ENCODE measurements around the gene SPECC1L.

Gene SPECC1L

DNA sequence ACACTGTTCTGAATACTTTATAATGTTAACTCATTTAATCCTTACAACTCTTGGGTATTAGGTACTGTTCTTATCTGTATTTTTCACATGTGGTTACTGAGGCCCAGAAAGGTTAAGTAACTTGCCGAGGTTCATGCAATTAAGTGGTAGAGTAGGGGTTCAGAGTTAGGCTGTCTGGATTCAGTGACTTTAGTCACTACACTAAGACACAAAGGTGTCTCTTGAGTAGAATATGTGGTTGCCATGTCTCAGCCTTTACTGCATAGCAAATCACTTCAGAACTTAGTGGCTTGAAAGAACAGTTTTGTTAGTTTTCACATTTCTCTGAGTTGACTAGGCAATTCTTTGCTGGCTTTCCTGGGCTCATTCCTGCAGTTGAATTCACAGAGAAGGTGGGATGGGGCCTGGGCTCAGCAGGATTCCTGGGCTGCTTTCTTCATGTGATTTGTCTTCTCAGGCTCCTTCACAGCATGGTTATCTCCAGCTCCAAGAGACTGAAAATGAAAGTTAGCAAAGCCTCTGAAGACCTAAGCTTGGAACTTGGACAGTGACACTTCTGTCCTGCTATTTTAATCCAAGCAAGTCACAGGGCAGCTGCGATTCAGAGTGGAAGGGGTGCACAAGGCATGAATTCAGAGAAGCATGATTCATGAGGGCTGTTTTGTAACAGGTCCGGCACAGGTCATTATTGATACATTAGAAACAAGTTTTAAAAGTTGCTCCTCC is 68.3 kb downstream of the SPECC1L start:
- TF ChIP-seq TAF1 (IDR thresholded peaks at IDR 0.05; ENCODE audit: low read depth), result no peak
- TF ChIP-seq ZBTB7A (IDR thresholded peaks at IDR 0.05; ENCODE audit: low read depth), result no peak
- TF ChIP-seq FOXM1 (IDR thresholded peaks at IDR 0.05; ENCODE audit: borderline replicate concordance, low read depth), result no peak
- TF ChIP-seq CEBPB (IDR thresholded peaks at IDR 0.05), result no peak
- no peak for TF ChIP-seq RAD21 (IDR thresholded peaks at IDR 0.05; ENCODE audit: low read depth)
- TF ChIP-seq, protein P1, sequence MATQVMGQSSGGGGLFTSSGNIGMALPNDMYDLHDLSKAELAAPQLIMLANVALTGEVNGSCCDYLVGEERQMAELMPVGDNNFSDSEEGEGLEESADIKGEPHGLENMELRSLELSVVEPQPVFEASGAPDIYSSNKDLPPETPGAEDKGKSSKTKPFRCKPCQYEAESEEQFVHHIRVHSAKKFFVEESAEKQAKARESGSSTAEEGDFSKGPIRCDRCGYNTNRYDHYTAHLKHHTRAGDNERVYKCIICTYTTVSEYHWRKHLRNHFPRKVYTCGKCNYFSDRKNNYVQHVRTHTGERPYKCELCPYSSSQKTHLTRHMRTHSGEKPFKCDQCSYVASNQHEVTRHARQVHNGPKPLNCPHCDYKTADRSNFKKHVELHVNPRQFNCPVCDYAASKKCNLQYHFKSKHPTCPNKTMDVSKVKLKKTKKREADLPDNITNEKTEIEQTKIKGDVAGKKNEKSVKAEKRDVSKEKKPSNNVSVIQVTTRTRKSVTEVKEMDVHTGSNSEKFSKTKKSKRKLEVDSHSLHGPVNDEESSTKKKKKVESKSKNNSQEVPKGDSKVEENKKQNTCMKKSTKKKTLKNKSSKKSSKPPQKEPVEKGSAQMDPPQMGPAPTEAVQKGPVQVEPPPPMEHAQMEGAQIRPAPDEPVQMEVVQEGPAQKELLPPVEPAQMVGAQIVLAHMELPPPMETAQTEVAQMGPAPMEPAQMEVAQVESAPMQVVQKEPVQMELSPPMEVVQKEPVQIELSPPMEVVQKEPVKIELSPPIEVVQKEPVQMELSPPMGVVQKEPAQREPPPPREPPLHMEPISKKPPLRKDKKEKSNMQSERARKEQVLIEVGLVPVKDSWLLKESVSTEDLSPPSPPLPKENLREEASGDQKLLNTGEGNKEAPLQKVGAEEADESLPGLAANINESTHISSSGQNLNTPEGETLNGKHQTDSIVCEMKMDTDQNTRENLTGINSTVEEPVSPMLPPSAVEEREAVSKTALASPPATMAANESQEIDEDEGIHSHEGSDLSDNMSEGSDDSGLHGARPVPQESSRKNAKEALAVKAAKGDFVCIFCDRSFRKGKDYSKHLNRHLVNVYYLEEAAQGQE (IDR thresholded peaks at IDR 0.05; ENCODE audit: low read depth), result no peak
- TF ChIP-seq EGR1 (IDR thresholded peaks at IDR 0.05), result no peak
- no peak for TF ChIP-seq EP300 (IDR thresholded peaks at IDR 0.05; ENCODE audit: borderline replicate concordance)
- no peak for TF ChIP-seq YY1 (IDR thresholded peaks at IDR 0.05; ENCODE audit: low read depth)
- no peak for TF ChIP-seq NFIC (IDR thresholded peaks at IDR 0.05)
- TF ChIP-seq CREB1 (IDR thresholded peaks at IDR 0.05; ENCODE audit: low read depth), result no peak

DNA sequence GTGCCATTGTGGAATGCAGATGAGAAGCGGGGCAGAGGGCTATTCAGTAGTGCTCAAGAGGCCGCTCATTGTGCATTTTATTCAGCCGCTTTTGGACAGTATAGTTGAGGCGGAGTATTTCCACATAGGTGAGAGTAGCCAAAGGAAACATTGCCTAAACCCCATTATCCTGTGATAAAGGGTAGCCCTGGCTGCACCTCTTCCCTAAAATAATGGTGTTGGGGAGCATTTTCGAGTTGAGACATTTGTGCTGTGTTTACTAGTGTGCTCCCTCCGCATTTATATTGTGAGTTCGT is 68.8 kb downstream of the SPECC1L start:
- TF ChIP-seq, protein P1 (IDR thresholded peaks at IDR 0.05; ENCODE audit: low read depth), result no peak

DNA sequence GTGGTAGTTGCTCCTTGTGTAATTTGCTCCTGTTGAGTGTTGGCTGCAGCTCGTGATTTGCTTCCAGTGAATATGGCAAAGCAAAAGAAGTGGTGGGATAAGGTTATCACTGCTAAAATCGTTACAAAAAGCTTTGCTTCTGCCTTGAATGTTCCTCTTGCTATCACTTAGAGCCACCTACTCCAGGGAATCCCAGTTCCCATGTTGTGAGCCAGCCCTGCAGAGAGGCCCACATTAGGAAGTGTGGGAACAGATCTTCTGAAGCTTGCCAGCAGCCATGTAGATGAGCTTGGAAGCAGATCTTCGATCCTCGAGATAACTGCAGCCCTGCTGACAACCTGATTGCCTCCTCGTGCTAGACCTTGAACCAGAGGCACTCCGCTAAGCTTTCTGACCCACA is 71.0 kb downstream of the SPECC1L start:
- no peak for TF ChIP-seq EGR1 (IDR thresholded peaks at IDR 0.05)
- no peak for TF ChIP-seq TCF12 (IDR thresholded peaks at IDR 0.05; ENCODE audit: low read depth)
- TF ChIP-seq TAF1 (IDR thresholded peaks at IDR 0.05; ENCODE audit: low read depth), result no peak
- no peak for TF ChIP-seq NFIC (IDR thresholded peaks at IDR 0.05)
- TF ChIP-seq FOXM1 (IDR thresholded peaks at IDR 0.05; ENCODE audit: borderline replicate concordance, low read depth), result no peak
- no peak for TF ChIP-seq CREB1 (IDR thresholded peaks at IDR 0.05; ENCODE audit: low read depth)
- TF ChIP-seq, protein P2, sequence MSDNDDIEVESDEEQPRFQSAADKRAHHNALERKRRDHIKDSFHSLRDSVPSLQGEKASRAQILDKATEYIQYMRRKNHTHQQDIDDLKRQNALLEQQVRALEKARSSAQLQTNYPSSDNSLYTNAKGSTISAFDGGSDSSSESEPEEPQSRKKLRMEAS (IDR thresholded peaks at IDR 0.05), result no peak
- TF ChIP-seq ZBTB7A (IDR thresholded peaks at IDR 0.05; ENCODE audit: low read depth), result no peak
- no peak for TF ChIP-seq EP300 (IDR thresholded peaks at IDR 0.05; ENCODE audit: borderline replicate concordance)
- TF ChIP-seq RAD21 (IDR thresholded peaks at IDR 0.05; ENCODE audit: low read depth), result no peak
- TF ChIP-seq, protein P3, sequence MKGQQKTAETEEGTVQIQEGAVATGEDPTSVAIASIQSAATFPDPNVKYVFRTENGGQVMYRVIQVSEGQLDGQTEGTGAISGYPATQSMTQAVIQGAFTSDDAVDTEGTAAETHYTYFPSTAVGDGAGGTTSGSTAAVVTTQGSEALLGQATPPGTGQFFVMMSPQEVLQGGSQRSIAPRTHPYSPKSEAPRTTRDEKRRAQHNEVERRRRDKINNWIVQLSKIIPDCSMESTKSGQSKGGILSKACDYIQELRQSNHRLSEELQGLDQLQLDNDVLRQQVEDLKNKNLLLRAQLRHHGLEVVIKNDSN (IDR thresholded peaks at IDR 0.05), result no peak
- TF ChIP-seq YY1 (IDR thresholded peaks at IDR 0.05; ENCODE audit: low read depth), result no peak
- no peak for TF ChIP-seq CEBPB (IDR thresholded peaks at IDR 0.05)
- no peak for TF ChIP-seq TEAD4 (IDR thresholded peaks at IDR 0.05)
- TF ChIP-seq, protein P1 (IDR thresholded peaks at IDR 0.05; ENCODE audit: low read depth), result no peak

DNA sequence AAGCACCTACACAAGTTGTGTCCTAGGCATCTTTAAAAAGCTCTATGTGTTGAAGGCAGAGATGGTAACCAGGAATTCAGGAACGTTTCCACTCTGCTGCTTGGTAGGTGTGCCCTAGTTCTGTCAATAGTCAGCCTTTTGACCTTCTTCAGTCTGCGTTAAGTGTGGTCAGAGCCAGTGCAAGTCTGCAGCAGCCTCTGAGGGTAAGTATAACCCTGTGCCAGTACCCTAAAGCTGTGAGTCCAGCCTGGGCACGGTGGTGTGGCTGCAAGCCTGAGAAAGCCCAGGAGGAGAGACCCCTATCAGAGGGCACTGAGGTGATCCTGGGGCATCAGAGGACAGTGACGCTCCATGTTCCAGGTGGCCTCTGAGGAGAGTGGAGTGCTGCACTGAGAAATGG is 80.0 kb downstream of the SPECC1L start:
- TF ChIP-seq, protein P1 (IDR thresholded peaks at IDR 0.05; ENCODE audit: low read depth), result no peak
- no peak for TF ChIP-seq RAD21 (IDR thresholded peaks at IDR 0.05; ENCODE audit: low read depth)
